Sigmoid colon (tissue), 7 donors: ENCODE measurements around the gene GJD3. TPM values are rescaled to one million over a fixed set of nuclear protein-coding genes. Genes with fewer than 3 reads are reported as not detected.
A peak's percentile ranks its signal among the peaks of the same experiment; 100 is the strongest.

ENCODE experiments used
- DNase-seq: peaks from one replicate; pipeline ENCODE4 v3.0.0-alpha.2; 2019
- H3K27ac ChIP-seq, 4 donors: fragments of 200-600 bp; sonication (generic); one replicate each; pipeline ENCODE4 v1.5.1; 2016 to 2019; ENCODE audit warnings: mild to moderate bottlenecking in 1 of 4
- H3K27me3 ChIP-seq, 3 donors: fragments of 200-600 bp; sonication (generic); one replicate each; pipeline ENCODE4 v1.5.1; 2019; ENCODE audit warnings: mild to moderate bottlenecking in 1 of 3
- H3K36me3 ChIP-seq, 4 donors: fragments of 200-600 bp; sonication (generic); one replicate each; pipeline ENCODE4 v1.5.1; 2016 to 2019
- H3K4me1 ChIP-seq, 4 donors: fragments of 200-600 bp; sonication (generic); one replicate each; pipeline ENCODE4 v1.5.1; 2017 to 2019
- H3K4me3 ChIP-seq, 4 donors: fragments of 200-600 bp; sonication (generic); one replicate each; pipeline ENCODE4 v1.5.1; 2017 to 2019; ENCODE audit warnings: mild to moderate bottlenecking in 2 of 4, moderate library complexity in 1 of 4
- H3K9me3 ChIP-seq, 4 donors: fragments of 200-600 bp in 3 of 4; sonication (generic) in 3 of 4; one replicate each; pipeline versions ENCODE4 v1.5.1 to v1.6.1; 2013 to 2019
- CTCF ChIP-seq, 4 experiments: fragments of 450-650 bp in 3 of 4; fragments of 200-600 bp in 1 of 4; IDR thresholded peaks; one replicate each; pipeline ENCODE4 v1.5.1; 2016 to 2019; ENCODE audit warnings: antibody characterized with exemption in 4 of 4, mild to moderate bottlenecking in 3 of 4, moderate library complexity in 2 of 4
- EP300 ChIP-seq, 4 donors: sonication (generic); formaldehyde crosslinking; IDR thresholded peaks; one replicate each; pipeline ENCODE4 v1.6.1; 2017; ENCODE audit warnings: antibody characterized with exemption in 4 of 4
- POLR2A ChIP-seq, 2 donors: fragments of 450-650 bp; IDR thresholded peaks; one replicate each; pipeline ENCODE4 v1.6.1; 2016; ENCODE audit warnings: antibody characterized with exemption in 2 of 2, mild to moderate bottlenecking in 2 of 2, moderate library complexity in 2 of 2
- POLR2AphosphoS5 ChIP-seq, 4 donors: sonication (generic); formaldehyde crosslinking; IDR thresholded peaks; one replicate each; pipeline ENCODE4 v1.6.1; 2017; ENCODE audit warnings: antibody characterized with exemption in 4 of 4
- WGBS, 2 donors: extraction: QIAGEN DNeasy Blood & Tissue Kit; methylation state at CpG; one replicate each; pipeline ENCODE4 v1.1.7; 2013; 5-methylcytosine and 5-hydroxymethylcytosine counted together
- intact Hi-C: fragments of 100-400 bp; cut with DNase I; formaldehyde crosslinking; loops from one replicate; pipeline ENCODE4 v1.15.1; 2023
- polyA plus RNA-seq, 3 donors: library from polyadenylated mRNA; stranded (reverse); fragments of 200-250 nt; gene quantifications; one replicate each; pipeline ENCODE4 v1.2.3, GENCODE V29; 2013
- total RNA-seq, 4 donors: library from RNA; depleted of rRNA; stranded (reverse); fragments of >200 nt; gene quantifications; one replicate each; pipeline ENCODE4 v1.1.0, GENCODE V29; 2016
- donor health status: healthy with polysubstance abuse.
- donor health status: Bipolar disorder and iron deficiency.
- donor health status: healthy.

GJD3 gene
- total and polyA plus RNA-seq, 7 donors: 0.49 to 2.1 (median 0.64) TPM; not detected in 4

GRCh38 chr17:40361925-40362695, 2.4 kb downstream of the GJD3 start:
- Histone ChIP-seq H3K27me3 (peaks cover 0 to 5% (median 0%) of the 10 kb centered on the region in 3 donors), H3K4me1 (peaks cover 0 to 37% (median 21%) of the 10 kb centered on the region in 4 donors), H3K9me3 (no peaks in the 10 kb centered on the region), H3K36me3 (no peaks in the 10 kb centered on the region), H3K27ac (no peak overlapping the region), H3K4me3 (peak overlapping the region in 3 of 4 donors; percentile 46 to 61 (median 58))
- TF ChIP-seq CTCF (IDR thresholded peaks at IDR 0.05) (no peak), EP300 (IDR thresholded peaks at IDR 0.05) (no peak), POLR2AphosphoS5 (IDR thresholded peaks at IDR 0.05) (no peak), POLR2A (IDR thresholded peaks at IDR 0.05) (no peak)
- WGBS, 2 donors: 63 to 71% methylated on average over 24 of the region's 24 CpGs
- peak; percentile 66 for DNase-seq
- intact Hi-C loops: loop anchor here (5.0 kb wide), 1 partner anchor 35 kb away; no protein-coding TSS in a partner anchor

- DNase-seq: peak; percentile 53
- WGBS, 2 donors: 66 to 71% methylated on average over 32 of the region's 32 CpGs
- intact Hi-C loops: loop anchor here (5.0 kb wide), 1 partner anchor 36 kb away; no protein-coding TSS in a partner anchor
- Histone ChIP-seq H3K9me3 (no peaks in the 10 kb centered on the region), H3K36me3 (peaks cover 0 to 2% (median under 1%) of the 10 kb centered on the region in 4 donors), H3K4me1 (peaks cover 0 to 43% (median 28%) of the 10 kb centered on the region in 4 donors), H3K27me3 (peaks cover 0 to 5% (median 0%) of the 10 kb centered on the region in 3 donors), H3K4me3 (no peak overlapping the region), H3K27ac (no peak overlapping the region)
- TF ChIP-seq POLR2A (IDR thresholded peaks at IDR 0.05) (no peak), POLR2AphosphoS5 (IDR thresholded peaks at IDR 0.05) (no peak), CTCF (IDR thresholded peaks at IDR 0.05) (no peak), EP300 (IDR thresholded peaks at IDR 0.05) (no peak)
Measured at GRCh38 chr17:40361063-40361924, 3.2 kb downstream of the GJD3 start.

- 83 to 89% methylated on average over 8 of the region's 8 CpGs for WGBS, 2 donors
- H3K9me3 ChIP-seq: no peaks in the 10 kb centered on the region
- peaks cover 0 to 5% (median 0%) of the 10 kb centered on the region in 3 donors for H3K27me3 ChIP-seq
- TF ChIP-seq POLR2AphosphoS5 (IDR thresholded peaks at IDR 0.05): no peak
- TF ChIP-seq POLR2A (IDR thresholded peaks at IDR 0.05): no peak
- no peak for TF ChIP-seq EP300 (IDR thresholded peaks at IDR 0.05)
- no peak overlapping the region for H3K27ac ChIP-seq
- peaks cover 0 to 14% (median 5%) of the 10 kb centered on the region in 4 donors for H3K36me3 ChIP-seq
- H3K4me1 ChIP-seq: peaks cover 0 to 55% (median 40%) of the 10 kb centered on the region in 4 donors
- DNase-seq: no peak
- intact Hi-C loops: loop anchor here (5.0 kb wide), 1 partner anchor 37 kb away; no protein-coding TSS in a partner anchor
- no peak overlapping the region for H3K4me3 ChIP-seq
Measured at GRCh38 chr17:40360091-40360490, 4.4 kb downstream of the GJD3 start.

- Histone ChIP-seq H3K4me3 (peak overlapping the region in 1 of 4 donors; percentile 9), H3K4me1 (peaks cover 0 to 55% (median 43%) of the 10 kb centered on the region in 4 donors), H3K27ac (peak overlapping the region; percentile 11 to 64 (median 52)), H3K36me3 (peaks cover 0 to 26% (median 8%) of the 10 kb centered on the region in 4 donors), H3K27me3 (peaks cover 0 to 1% (median 0%) of the 10 kb centered on the region in 3 donors), H3K9me3 (no peaks in the 10 kb centered on the region)
- TF ChIP-seq POLR2AphosphoS5 (IDR thresholded peaks at IDR 0.05) (no peak), POLR2A (IDR thresholded peaks at IDR 0.05) (no peak), EP300 (IDR thresholded peaks at IDR 0.05) (no peak), CTCF (IDR thresholded peaks at IDR 0.05) (peak; percentile 86 to 99 (median 98))
- intact Hi-C loops: loop anchor here (1.0 to 2.0 kb wide), 4 partner anchors 58 to 202 kb away; partner anchors contain the start of gene TOP2A
- WGBS, 2 donors: 11 to 13% methylated on average over 17 of the region's 17 CpGs
- DNase-seq: peak; percentile 95
Measured at GRCh38 chr17:40358323-40359038, 6.1 kb downstream of the GJD3 start.
